Stimulated activated CD8-positive, alpha-beta memory T cell treated with anti-CD3 and anti-CD28 coated beads, Interleukin-15, amount 100 ng/mL, for 4 hours (primary cell): Measurements from ENCODE around the gene SUN2.
"Not testable (repeated sequence)": the region's sequence is repeated elsewhere in the genome, so short reads cannot be mapped to it uniquely, and the experiment has no call there.

Source experiments
- DNase-seq, 2 donors: peaks; one replicate each; pipeline ENCODE4 v3.0.0-alpha.2; 2020; ENCODE audit warnings: low read depth in 2 of 2

The SUN2 gene

GRCh38 chr22:38755911-38756532, at the start of gene SUN2:
Gene SUN2, minus strand, starts transcription at chr22:38755998. Its CDS starts 3,370 bp downstream, at chr22:38752628.
- DNase-seq: peak; percentile 90 to 92

DNA sequence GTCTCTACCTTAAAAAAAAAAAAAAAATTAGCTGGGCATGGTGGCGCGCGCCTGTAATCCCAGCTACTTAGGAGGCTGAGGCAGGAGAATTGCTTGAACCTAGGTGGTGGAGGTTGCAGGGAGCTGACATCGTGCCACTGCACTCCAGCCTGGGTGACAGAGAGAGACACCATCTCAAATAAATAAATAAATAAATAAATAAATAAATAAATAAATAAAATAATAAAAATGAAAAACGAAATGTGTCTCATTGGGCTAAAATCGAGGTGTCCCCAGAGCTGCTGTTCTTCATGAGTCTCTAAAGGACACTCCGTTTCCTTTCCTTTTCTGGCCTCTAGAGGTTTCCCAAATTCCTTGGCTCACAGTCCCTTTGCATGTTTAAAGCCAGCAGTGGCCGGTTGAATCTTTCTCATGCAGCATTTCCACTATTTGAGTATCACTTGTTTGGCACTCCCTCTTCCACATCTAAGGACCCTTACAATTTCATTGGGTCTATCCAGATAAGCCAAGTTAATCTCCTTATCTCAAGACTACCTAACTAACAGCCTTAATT, 49.3 kb upstream of the SUN2 start:
- DNase-seq: not testable (repeated sequence)

- no peak for DNase-seq
Observed at GRCh38 chr22:38802671-38803121, 46.9 kb upstream of the SUN2 start.

GRCh38 chr22:38799265-38800002, 43.6 kb upstream of the SUN2 start:
- no peak for DNase-seq

DNA sequence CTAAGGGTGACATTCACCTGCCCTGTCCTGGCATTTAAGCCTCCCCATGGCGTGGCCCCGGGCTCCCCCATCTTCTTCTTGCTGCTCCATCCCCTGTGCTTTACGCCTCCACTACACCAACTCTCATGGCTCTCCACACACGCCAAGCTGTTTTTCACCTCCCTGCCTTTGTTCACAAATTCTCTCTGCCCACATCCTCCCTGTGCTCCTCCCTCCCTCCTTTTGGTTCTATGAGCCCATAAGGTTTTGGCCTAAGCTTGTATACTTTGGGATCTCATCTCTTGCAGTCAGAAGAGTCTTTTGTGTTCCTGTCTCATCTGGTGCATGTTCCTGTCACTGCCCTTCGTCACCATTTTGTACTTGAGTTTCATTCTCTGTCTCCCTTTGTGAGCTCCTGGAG, 42.7 kb upstream of the SUN2 start:
- no peak for DNase-seq

GRCh38 chr22:38796262-38796957, 40.6 kb upstream of the SUN2 start:
- DNase-seq: no peak

DNA sequence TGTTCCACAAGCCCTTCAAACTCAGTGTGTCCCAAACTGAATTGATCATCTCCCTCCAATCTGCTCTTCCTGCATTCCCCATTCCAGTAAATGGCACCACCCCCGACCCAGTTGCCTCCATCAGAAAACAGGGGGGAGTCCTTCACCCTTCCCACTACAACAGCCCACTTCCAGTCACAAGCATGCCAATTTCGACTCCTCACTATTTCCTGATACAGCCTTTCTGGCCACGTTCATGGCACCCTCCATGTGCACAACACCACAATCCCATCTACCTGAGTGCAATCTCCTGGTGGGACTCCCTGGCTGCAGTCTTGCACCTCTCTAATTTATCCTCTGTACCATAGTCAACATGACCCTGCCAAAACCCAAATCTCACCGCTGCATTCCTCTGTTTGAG, 39.8 kb upstream of the SUN2 start:
- no peak for DNase-seq

DNA sequence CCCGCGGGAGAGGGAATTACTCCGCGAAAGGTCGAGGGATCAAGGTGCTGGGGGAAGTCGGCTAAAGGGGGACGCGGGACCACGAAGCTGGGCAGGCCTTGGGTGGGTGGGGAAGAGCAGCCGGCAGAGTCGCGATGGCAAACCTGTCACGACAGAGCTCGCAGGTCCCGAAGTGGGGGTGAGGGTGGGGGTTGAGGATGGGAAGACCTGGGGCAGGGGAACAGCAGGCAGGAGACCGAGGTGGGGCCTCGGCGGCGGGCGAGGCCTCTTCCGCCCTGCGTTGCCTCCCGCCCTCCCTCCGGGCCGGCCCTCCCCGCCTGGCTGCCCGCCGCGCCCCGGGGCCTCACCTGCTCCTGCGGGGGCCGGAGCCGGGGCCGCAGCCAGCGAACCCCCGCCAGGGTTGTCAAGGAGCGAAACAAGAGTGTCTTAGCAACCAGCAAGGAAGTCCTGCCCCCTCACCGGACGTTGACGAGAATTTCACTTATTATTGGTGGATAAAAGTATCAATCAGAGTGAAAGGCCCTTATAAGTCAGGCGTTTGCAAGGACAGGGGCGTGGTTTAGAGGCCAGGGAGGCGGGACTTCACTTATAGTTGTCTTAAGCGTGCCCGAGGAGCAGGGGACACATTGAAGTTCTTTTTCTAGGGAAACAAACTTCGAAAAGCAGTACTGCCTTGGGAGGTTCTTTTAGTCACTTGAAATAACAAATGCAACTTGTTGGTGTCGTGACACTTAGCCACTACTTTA, 38.1 kb upstream of the SUN2 start, which contains the start of gene DNAL4:
Gene DNAL4, minus strand, starts transcription at position 423 of the 746 bp plus-strand sequence. CDS start 11,412 bp downstream, outside the sequence.
- peak; percentile 72 to 90 for DNase-seq

- DNase-seq: no peak
Observed at GRCh38 chr22:38793317-38793716, 37.5 kb upstream of the SUN2 start.

DNA sequence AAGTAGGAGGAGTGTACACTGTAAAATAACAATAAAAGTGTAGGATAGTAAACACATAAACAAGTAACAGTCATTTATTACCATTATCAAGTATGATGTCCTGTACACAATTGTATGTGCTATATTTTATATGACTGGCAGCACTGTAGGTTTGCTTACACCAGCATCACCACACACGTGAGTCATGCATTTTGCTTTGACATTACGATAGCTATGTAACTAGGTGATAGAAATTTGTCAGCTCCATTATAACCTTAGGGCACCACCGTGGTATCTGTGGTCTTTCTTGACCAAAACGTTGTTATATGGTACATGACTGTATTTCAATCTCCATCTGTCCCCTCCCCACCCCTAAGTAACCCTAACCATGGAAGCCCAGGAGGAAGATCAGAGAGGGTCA, 37.0 kb upstream of the SUN2 start:
- no peak for DNase-seq

DNA sequence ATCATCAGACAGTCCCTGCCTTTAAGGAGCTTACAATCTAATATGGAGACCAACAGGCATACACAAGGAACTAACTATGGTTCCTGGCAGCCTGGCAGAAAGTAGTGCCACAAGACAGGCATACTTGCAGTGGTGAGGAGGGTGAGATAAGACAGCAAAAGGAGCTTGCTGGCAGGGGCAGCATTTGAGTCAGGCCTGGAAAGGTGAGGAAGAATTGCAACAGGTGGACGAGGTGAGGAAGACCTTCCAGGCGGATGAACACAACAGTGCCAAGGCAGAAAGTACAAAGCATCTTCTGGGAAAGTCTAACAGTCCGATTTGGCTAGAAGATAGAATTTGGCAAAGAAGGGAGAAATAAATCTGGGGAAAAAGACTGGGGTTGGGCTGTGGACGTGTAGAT, 33.8 kb upstream of the SUN2 start:
- no peak for DNase-seq

GRCh38 chr22:38788846-38789245, 33.0 kb upstream of the SUN2 start:
- DNase-seq: no peak

DNA sequence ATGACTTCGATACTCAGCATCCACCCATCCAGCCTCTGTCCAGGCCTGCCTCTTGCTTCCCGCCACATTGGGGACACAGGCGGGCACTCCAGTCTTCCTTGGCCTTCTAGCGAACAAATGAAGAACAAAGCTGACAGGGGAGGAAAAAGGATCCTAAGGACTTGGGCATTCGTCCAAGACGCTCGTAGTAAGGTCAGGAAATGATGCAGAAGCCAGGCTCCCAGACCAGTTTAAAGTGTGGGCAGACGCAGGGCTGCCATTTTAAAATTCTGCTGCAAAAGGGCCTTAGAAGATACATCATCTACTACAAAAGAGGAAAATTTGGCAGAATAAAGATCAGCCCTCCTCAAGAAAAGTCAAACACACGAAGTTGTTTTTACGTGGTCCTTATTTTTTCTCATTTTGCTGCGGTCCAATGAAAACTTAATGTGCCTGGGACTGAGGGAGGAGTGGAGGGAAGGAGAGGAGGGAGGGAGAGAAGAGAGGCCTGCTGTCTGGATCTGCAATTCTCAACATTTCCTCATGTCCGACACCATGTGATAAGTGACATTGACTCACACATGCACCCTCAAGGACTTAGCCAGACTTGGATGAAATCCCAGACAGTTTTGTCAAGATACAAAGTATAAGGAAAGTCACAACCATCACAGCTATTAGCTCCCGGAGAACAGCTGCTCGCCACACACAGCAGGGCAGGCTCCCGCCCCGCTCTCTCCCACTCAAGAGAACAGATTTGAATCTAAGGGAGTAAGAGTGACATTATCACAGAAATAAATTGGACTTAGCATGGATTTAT, 32.4 kb upstream of the SUN2 start:
- DNase-seq: no peak

- DNase-seq: no peak
Observed at GRCh38 chr22:38786631-38787030, 30.8 kb upstream of the SUN2 start.

DNA sequence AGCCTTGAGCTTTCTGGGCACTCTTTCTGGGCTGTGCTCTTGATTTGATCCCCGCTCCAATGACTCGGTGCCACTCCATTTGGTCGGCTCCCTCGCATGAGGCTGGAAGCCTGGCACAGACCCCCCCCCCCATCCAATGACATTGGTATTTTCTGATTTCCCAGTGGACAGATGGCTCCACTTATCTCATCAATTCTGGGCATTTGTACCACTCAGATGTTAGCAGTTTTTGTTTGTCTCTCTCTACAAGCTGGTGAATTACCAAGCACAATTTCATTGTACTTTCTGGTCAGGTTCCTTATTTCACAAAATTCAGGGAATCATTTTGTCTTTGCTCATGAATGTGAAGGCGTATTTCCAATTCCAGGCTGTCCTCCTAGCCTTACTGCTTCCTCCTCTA, 29.1 kb upstream of the SUN2 start:
- DNase-seq: no peak

- no peak for DNase-seq
Observed at GRCh38 chr22:38784035-38784434, 28.2 kb upstream of the SUN2 start.

GRCh38 chr22:38783095-38783615, 27.4 kb upstream of the SUN2 start:
- DNase-seq: no peak

GRCh38 chr22:38782402-38783094, 26.8 kb upstream of the SUN2 start:
- no peak for DNase-seq

GRCh38 chr22:38781033-38781432, 25.2 kb upstream of the SUN2 start:
- DNase-seq: no peak

GRCh38 chr22:38777087-38777671, 21.4 kb upstream of the SUN2 start:
- no peak for DNase-seq
